Activated CD4-positive, alpha-beta T cell treated with anti-CD3 and anti-CD28 coated beads, Interleukin-2, amount 10 ng/mL, durations not matched to agents 7 days and 5 days (primary cell): ENCODE data around the gene TMEM191C. TPM values are rescaled to one million over a fixed set of nuclear protein-coding genes. Genes with fewer than 3 reads are reported as not detected.
"Not testable (repeated sequence)": the region's sequence is repeated elsewhere in the genome, so short reads cannot be mapped to it uniquely, and the experiment has no call there.

Experiments used
- CTCF ChIA-PET: fragments of 350-600 bp; sonication (Branson Sonifier 250); formaldehyde crosslinking; loops from one replicate; lab custom pipeline; 2021; ENCODE audit warnings: antibody characterized with exemption; lab: Charles Lee
- POLR2A ChIA-PET: fragments of 350-600 bp; sonication (Branson Sonifier 250); formaldehyde crosslinking; loops from one replicate; lab custom pipeline; 2021; ENCODE audit warnings: antibody characterized with exemption; lab: Charles Lee
- DNase-seq: peaks from one replicate; pipeline ENCODE4 v3.0.0-alpha.2; 2020
- H3K27ac Mint-ChIP-seq: one replicate; pipeline ENCODE4 v1.8.0; 2021; ENCODE audit warnings: mild to moderate bottlenecking, moderate library complexity, mixed read lengths
- H3K27me3 Mint-ChIP-seq: one replicate; pipeline ENCODE4 v1.8.0; 2021; ENCODE audit warnings: mixed read lengths
- H3K36me3 Mint-ChIP-seq: one replicate; pipeline ENCODE4 v1.8.0; 2021; ENCODE audit warnings: low read depth, mixed read lengths
- H3K4me1 Mint-ChIP-seq: one replicate; pipeline ENCODE4 v1.8.0; 2021; ENCODE audit warnings: mixed read lengths
- H3K4me3 Mint-ChIP-seq: one replicate; pipeline ENCODE4 v1.8.0; 2021; ENCODE audit warnings: mild to moderate bottlenecking, moderate library complexity, mixed read lengths
- H3K9me3 Mint-ChIP-seq: one replicate; pipeline ENCODE4 v1.8.0; 2021; ENCODE audit warnings: mixed read lengths
- total RNA-seq, 2 experiments: library from RNA; stranded (reverse); gene quantifications; one replicate each; pipeline ENCODE4 v1.2.3, GENCODE V29; 2021

The TMEM191C gene
- total RNA-seq, 2 experiments from 2014 or later = 1.4 to 2.0 TPM

DNA sequence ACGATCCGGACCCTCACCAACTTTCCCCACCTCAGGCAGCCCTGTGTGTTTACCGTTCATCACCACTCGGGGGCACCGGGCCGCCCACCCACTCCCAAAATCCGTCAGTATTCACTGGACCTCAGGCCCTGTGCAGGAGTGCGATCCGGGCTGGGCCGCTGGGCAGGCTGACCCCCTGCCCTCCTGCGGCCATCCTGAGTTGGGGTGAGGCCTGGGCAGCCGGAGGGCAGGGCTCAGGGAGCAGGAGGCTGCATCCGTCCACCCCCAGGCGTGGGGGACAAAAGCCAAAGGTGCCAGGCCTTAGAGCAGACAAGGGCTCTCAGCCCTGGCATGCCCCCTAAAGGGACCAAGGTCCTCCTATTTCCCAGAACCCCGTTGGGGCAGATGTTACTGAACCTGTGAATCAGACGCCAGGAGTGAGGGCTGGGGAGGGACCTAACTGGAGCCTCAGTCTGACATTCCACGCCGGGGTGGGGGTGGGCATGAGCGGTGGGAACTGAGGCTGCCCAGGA, 16.8 kb upstream of the TMEM191C start:
- POLR2A ChIA-PET = no interaction called here
- no peak overlapping the region for H3K27ac Mint-ChIP-seq
- no peak overlapping the region for H3K4me3 Mint-ChIP-seq
- H3K4me1 Mint-ChIP-seq = no peaks in the 10 kb centered on the region
- no peaks in the 10 kb centered on the region for H3K9me3 Mint-ChIP-seq
- CTCF ChIA-PET = no interaction called here
- H3K36me3 Mint-ChIP-seq = no peaks in the 10 kb centered on the region
- H3K27me3 Mint-ChIP-seq = no peaks in the 10 kb centered on the region
- DNase-seq = peak; percentile 3

DNA sequence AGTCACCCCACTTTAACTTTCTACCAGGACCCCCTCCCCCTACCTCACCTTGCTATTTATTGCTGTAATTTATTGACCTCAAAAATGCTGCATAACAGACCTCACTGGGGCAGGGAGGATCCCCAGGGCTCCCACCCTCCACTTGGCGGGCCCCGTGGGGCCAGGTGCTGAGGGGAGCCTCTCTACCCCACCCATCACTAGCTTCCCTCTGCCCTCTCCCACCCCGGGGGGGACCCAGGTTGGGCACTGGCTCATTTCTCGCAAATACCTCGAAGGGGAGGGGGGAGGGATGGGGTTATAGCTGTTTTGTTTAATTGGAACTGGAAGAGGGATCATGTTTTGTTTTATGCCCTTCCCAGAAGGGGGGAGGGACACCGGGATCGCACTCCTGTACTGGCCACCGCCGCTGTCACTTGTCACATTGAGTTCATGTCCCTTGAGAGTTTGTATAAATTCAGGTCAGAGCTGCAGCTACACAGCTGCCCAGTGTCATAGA, 16.3 kb upstream of the TMEM191C start:
- H3K4me1 Mint-ChIP-seq = no peaks in the 10 kb centered on the region

DNA sequence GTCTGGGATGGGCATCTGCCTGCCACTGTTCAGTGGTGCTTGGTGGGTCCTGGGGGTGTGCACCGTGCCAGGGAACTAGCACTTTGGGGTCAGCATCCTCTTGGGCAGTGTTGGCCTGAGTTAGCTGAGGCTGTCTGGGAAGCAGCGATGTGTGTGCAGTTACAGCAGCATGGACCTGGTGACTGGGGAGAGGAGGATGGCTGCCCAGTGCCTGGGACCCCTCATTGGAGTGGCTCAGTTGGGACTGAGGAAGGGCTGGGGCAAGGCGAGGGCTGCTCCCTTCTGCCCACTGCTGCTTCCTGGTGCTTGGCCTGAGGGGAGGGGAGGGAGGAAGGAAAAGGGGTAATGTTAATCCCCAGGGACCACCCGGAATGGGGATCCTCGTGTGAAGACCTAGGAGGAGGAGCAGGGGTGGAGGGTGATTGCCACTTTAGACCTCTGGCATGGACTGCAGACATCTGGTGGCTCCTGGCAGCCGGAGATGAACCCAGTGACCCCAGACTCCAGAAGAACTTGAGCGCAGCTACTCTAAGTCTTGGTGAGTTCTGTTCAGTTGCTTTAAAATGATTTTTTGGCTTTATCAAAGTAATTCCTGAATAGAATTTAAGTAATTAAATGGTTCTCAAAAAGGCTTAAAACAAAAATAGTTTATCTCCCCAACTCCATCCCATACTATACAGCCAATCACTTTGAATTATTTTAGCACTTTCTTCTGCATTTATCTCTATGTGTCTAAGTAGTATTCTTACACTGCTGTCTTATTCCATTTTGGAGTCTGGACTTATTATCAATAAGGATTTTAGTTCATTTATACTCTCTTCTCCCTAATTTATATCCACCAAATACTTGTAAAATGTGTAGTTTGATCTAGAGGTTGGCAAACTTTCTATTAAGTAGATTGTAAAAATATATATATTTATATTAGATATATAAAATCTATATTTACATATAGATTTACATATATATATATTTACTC, 15.4 kb upstream of the TMEM191C start:
- DNase-seq = peak; percentile 2
- Mint-ChIP-seq H3K4me3 (no peak overlapping the region), H3K9me3 (no peaks in the 10 kb centered on the region), H3K4me1 (no peaks in the 10 kb centered on the region), H3K36me3 (no peaks in the 10 kb centered on the region), H3K27me3 (no peaks in the 10 kb centered on the region), H3K27ac (peak overlapping the region; percentile 14)
- CTCF ChIA-PET = no interaction called here
- POLR2A ChIA-PET = no interaction called here

More for the DNA sequence above, 16.3 kb upstream of the TMEM191C start:
- Mint-ChIP-seq H3K27ac (no peak overlapping the region), H3K27me3 (no peaks in the 10 kb centered on the region), H3K9me3 (no peaks in the 10 kb centered on the region), H3K36me3 (no peaks in the 10 kb centered on the region), H3K4me3 (no peak overlapping the region)
- peak; percentile 3 for DNase-seq
- ChIA-PET CTCF (no interaction called here), POLR2A (no interaction called here)

DNA sequence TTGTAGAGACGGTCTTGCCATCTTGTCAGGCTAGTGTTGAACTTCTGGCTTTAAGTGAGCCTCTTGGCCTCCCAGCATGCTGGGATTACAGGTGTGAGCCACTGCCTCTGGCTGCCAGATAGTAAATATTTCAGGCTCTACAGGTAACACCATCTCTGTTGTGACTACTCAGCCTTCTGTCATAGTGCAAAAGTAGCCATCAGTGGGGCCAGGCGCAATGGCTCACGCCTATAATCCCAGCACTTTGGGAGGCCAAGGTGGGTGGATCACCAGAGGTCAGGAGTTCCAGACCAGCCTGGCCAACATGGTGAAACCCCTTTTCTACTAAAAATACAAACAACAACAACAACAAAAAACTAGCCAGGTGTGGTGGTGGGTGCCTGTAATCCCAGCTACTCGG, 14.5 kb upstream of the TMEM191C start:
- H3K27me3 Mint-ChIP-seq, DNase-seq, H3K9me3 Mint-ChIP-seq, H3K4me1 Mint-ChIP-seq, CTCF ChIA-PET, H3K4me3 Mint-ChIP-seq, H3K27ac Mint-ChIP-seq, H3K36me3 Mint-ChIP-seq, POLR2A ChIA-PET: not testable (repeated sequence)

DNA sequence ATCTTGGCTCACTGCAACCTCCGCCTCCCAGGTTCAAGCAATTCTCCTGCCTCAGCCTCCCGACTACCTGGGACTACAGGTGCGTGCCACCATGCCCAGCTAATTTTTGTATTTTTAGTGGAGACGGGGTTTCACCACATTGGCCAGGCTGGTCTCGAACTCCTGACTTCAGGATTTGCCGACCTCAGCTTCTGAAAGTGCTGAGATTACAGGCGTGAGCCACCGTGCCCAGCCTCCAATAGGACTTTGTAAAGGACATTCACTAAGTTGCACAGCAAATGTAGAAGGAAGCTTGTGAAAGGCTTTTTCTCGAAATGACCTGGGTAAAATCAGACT, 12.2 kb upstream of the TMEM191C start:
- DNase-seq, H3K9me3 Mint-ChIP-seq, H3K4me1 Mint-ChIP-seq, POLR2A ChIA-PET, H3K27me3 Mint-ChIP-seq, CTCF ChIA-PET, H3K27ac Mint-ChIP-seq, H3K36me3 Mint-ChIP-seq, H3K4me3 Mint-ChIP-seq: not testable (repeated sequence)

GRCh38 chr22:21455334-21456089, 11.7 kb upstream of the TMEM191C start:
- no peak overlapping the region for H3K4me3 Mint-ChIP-seq
- H3K9me3 Mint-ChIP-seq = no peaks in the 10 kb centered on the region
- DNase-seq = peak; percentile 4
- ChIA-PET POLR2A (no interaction called here), CTCF (no interaction called here)
- no peaks in the 10 kb centered on the region for H3K27me3 Mint-ChIP-seq
- H3K27ac Mint-ChIP-seq = no peak overlapping the region
- H3K4me1 Mint-ChIP-seq = no peaks in the 10 kb centered on the region
- no peaks in the 10 kb centered on the region for H3K36me3 Mint-ChIP-seq

- ChIA-PET CTCF (no interaction called here), POLR2A (no interaction called here)
- H3K27ac Mint-ChIP-seq = no peak overlapping the region
- no peaks in the 10 kb centered on the region for H3K27me3 Mint-ChIP-seq
- H3K4me3 Mint-ChIP-seq = no peak overlapping the region
- no peaks in the 10 kb centered on the region for H3K9me3 Mint-ChIP-seq
- no peaks in the 10 kb centered on the region for H3K36me3 Mint-ChIP-seq
- no peak for DNase-seq
- H3K4me1 Mint-ChIP-seq = no peaks in the 10 kb centered on the region
These were observed 10.0 kb upstream of the TMEM191C start for GRCh38 chr22:21457023-21457787.

- H3K27ac Mint-ChIP-seq, H3K4me3 Mint-ChIP-seq, H3K36me3 Mint-ChIP-seq, CTCF ChIA-PET, POLR2A ChIA-PET, H3K4me1 Mint-ChIP-seq, H3K9me3 Mint-ChIP-seq, DNase-seq, H3K27me3 Mint-ChIP-seq: not testable (repeated sequence)
These were observed 4.5 kb upstream of the TMEM191C start for GRCh38 chr22:21462672-21463071.

DNA sequence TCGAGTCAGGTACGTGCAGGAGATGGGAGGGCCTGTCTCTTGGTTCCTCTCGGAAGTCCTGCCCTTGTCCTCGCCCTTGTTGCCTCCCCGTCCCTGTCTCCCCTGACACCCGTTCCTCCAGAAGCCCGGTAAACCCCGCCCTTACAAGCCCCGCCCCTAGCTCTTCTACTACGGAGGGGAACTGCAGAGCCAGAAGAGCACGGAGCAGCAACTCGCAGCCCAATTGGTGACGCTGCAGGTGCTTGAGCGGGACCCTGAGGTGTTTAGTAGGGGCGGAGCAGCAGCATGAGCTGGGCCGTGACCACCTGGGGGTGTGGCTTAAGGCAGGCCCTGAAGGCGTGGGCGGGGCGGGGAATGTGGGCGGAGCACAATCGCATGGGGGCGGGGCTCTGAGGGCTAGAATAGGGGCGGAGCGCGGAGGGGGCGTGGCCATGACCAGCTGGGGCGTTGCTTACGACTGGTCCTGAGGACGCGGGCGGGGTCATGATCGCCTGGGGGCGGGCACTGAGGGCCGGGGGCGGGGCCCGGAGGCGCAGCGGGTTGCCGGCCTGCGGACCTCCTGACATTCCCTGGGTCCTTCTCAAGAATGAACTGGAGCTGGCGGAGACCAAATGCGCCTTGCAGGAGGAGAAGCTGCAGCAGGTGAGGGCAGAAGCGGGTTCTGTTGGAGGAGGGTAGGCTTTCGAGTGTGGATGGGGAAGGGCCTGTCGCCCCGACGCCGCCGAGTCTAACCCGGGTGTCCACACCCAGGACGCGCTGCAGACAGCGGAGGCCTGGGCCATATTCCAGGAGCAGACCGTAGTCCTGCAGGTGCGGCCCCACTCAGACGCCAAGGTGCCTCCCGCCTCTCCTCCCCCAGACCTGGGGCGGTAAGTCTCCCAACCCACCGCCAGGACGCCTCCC, 1.3 kb downstream of the TMEM191C start:
- H3K36me3 Mint-ChIP-seq, H3K9me3 Mint-ChIP-seq, H3K4me1 Mint-ChIP-seq, CTCF ChIA-PET, POLR2A ChIA-PET, H3K27me3 Mint-ChIP-seq: not testable (repeated sequence)
- H3K27ac Mint-ChIP-seq = peak overlapping the region; percentile 97
- peak overlapping the region; percentile 80 for H3K4me3 Mint-ChIP-seq
- peak; percentile 92 for DNase-seq

DNA sequence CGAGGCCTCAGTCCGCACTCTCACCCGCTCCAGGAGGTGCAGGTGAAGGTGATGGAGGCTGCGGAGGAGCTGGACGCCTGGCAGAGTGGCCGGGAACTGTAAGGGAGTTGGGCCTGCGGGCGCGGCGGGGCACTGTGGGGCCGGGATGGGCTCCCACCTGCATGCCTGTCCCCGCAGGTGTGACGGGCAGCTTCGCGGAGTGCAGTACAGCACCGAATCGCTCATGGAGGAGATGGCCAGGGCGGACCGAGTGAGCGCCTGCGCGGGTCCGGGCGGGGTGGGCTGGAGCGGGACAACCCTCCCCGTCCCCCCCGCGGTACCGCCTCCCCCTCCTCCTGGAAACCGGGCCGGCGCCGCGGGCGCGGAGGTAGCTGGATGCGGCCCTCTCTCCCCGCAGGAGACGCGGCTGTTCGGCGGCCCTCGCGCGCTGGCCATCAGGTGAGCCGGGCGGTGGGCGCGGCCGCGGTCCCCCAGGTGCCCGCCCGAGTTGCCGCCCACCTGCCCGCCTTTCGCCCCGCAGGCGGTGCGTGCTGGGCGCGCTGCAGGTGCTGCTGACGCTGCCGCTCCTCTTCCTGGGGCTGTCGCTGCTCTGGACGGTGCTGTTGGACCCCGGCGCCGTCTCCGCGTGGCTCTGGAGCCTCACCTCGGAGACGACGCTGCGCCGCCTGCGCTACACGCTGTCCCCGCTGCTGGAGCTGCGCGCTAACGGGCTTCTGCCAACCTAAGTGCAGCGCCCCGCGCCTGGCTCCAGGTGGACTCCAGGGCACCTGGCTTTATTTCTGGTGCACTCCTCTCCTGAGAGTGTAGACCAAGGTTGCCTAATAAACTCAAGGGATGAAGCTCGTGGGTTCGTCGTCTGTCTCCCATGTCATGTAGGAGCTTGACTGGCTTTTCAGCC, 2.2 kb downstream of the TMEM191C start:
- H3K36me3 Mint-ChIP-seq, H3K27me3 Mint-ChIP-seq, CTCF ChIA-PET, DNase-seq, POLR2A ChIA-PET, H3K4me3 Mint-ChIP-seq, H3K27ac Mint-ChIP-seq, H3K9me3 Mint-ChIP-seq, H3K4me1 Mint-ChIP-seq: not testable (repeated sequence)

- H3K4me3 Mint-ChIP-seq, H3K27me3 Mint-ChIP-seq, DNase-seq, H3K9me3 Mint-ChIP-seq, POLR2A ChIA-PET, H3K27ac Mint-ChIP-seq, H3K36me3 Mint-ChIP-seq, CTCF ChIA-PET, H3K4me1 Mint-ChIP-seq: not testable (repeated sequence)
These were observed 5.8 kb downstream of the TMEM191C start for GRCh38 chr22:21472984-21473383.
